ENCODE results near the gene TRIM36.

Gene TRIM36

DNA sequence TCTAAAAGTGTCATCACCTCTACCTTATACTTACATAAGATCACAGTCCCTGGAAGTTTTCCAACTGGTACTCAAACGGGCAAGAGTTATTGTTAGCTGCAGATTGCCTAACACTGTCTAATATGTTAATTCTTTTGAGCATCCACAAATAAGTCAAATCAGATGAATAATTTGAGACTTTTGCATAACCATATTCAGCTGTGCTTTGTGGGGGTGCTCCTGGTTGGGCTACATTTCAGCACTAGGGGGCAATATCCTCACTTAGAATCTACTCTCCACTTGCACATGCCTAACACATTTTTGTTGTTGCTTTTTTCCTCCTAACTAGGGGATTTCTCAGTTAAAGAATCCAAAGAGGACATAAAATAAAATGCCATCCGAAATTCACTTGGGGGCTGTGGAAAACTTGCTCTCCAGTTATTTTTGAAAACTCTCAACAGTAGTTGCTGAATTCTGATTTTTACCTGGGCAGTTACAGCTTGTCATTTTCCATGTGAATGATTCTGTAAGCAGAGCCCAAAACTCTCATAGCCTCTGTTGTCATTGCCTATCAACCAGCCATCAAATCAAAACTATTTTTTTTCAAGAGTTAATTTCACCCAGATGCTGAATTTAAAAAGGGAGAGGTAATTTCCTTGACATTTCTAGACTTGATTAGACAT is 71.5 kb downstream of the TRIM36 start:
- Histone ChIP-seq H3K4me1 (ENCODE audit: control insufficient read depth, insufficient read depth, low read length) (peaks cover 2% of the 10 kb centered on the region), H3K36me3 (ENCODE audit: control insufficient read depth, insufficient read depth, low read length) (no peaks in the 10 kb centered on the region), H3K27me3 (ENCODE audit: control insufficient read depth, insufficient read depth, low read length) (no peaks in the 10 kb centered on the region), H3K9me3 (ENCODE audit: control insufficient read depth, insufficient read depth, low read length) (no peaks in the 10 kb centered on the region), H3K4me3 (ENCODE audit: low read depth, low read length) (no peak overlapping the region), H3K9ac (ENCODE audit: low read depth, low read length) (no peak overlapping the region)

DNA sequence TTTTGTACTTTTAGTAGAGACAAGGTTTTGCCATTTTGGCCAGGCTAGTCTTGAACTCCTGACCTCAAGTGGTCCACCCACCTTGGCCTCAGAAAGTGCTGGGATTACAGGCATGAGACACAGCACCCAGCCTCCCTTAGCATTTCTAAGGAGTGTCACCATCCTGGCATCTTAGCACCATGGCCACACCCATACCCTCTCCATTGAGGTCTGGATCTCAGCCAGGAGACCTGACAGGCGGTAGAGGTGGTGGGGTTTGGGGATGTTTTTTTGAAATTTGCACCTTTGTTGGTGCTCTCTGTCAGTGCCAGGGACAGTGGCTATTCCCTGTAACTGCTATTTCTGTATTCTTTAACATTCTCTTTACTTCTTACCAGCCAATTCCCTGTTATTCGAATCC is 72.5 kb downstream of the TRIM36 start:
- peaks cover 2% of the 10 kb centered on the region for H3K4me1 ChIP-seq (ENCODE audit: control insufficient read depth, insufficient read depth, low read length)
- H3K9me3 ChIP-seq (ENCODE audit: control insufficient read depth, insufficient read depth, low read length) = no peaks in the 10 kb centered on the region

DNA sequence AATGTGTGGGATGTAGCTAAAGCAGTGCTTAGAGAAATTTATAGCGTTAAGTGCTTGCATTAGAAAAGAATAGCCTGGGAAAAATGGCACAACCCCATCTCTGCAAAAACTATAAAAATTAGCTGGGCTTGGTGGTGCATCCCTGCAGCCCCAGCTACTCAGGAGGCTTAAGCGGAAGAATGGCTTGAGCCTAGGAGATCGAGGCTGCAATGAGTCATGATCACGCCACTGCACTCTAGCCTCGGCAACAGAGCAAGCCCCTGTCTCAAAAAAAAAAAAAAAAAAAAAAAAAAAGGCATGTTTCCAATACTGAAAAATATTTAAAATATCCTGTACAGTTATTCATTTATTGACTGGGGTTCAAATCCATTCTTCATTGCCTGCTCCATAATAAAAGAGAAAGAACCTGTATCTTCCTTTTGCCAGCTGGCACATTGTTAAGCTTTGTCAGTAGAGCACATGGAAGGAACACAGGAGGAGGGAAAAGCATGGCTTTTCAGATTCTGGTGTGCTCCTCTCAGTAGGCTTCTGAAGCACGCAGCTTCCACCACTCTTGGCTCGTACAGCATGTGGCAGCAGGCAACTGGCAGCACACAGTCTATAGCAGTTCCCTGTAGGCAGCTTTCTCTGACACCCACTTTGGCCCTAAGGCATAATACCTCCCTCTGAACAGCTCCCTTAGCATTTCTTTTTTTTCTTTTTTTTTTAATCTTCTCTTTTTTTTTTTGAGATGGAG is 73.5 kb downstream of the TRIM36 start:
- Histone ChIP-seq H3K9me3 (ENCODE audit: control insufficient read depth, insufficient read depth, low read length) (no peaks in the 10 kb centered on the region), H3K9ac (ENCODE audit: low read depth, low read length) (no peak overlapping the region), H3K4me1 (ENCODE audit: control insufficient read depth, insufficient read depth, low read length) (peaks cover 5% of the 10 kb centered on the region), H3K36me3 (ENCODE audit: control insufficient read depth, insufficient read depth, low read length) (no peaks in the 10 kb centered on the region), H3K4me3 (ENCODE audit: low read depth, low read length) (no peak overlapping the region), H3K27me3 (ENCODE audit: control insufficient read depth, insufficient read depth, low read length) (no peaks in the 10 kb centered on the region)

More for the DNA sequence above, 72.5 kb downstream of the TRIM36 start:
- no peak overlapping the region for H3K4me3 ChIP-seq (ENCODE audit: low read depth, low read length)
- H3K9ac ChIP-seq (ENCODE audit: low read depth, low read length) = no peak overlapping the region
- no peaks in the 10 kb centered on the region for H3K27me3 ChIP-seq (ENCODE audit: control insufficient read depth, insufficient read depth, low read length)
- no peaks in the 10 kb centered on the region for H3K36me3 ChIP-seq (ENCODE audit: control insufficient read depth, insufficient read depth, low read length)

DNA sequence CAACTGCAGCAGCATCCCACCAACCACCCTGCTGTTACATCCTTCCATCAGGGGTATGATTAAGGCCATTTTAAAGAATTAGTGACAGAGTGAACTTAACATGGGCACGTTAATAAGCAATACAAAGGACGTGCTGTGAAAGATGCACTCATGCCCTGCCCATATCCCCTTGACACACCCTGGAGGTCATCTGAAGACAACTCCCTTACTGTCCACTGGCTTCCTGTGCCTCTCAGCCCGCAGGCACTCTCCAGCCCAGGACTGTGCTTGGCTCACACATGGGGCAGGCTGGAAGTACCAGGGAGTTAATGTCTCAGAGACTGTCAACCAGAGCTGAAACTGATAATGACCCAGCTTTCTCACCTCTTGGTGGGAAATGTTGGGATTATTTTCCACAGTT is 81.8 kb downstream of the TRIM36 start:
- Histone ChIP-seq H3K9me3 (ENCODE audit: control insufficient read depth, insufficient read depth, low read length) (no peaks in the 10 kb centered on the region), H3K36me3 (ENCODE audit: control insufficient read depth, insufficient read depth, low read length) (no peaks in the 10 kb centered on the region), H3K4me1 (ENCODE audit: control insufficient read depth, insufficient read depth, low read length) (peaks cover 17% of the 10 kb centered on the region), H3K4me3 (ENCODE audit: low read depth, low read length) (no peak overlapping the region), H3K9ac (ENCODE audit: low read depth, low read length) (no peak overlapping the region), H3K27me3 (ENCODE audit: control insufficient read depth, insufficient read depth, low read length) (no peaks in the 10 kb centered on the region)

DNA sequence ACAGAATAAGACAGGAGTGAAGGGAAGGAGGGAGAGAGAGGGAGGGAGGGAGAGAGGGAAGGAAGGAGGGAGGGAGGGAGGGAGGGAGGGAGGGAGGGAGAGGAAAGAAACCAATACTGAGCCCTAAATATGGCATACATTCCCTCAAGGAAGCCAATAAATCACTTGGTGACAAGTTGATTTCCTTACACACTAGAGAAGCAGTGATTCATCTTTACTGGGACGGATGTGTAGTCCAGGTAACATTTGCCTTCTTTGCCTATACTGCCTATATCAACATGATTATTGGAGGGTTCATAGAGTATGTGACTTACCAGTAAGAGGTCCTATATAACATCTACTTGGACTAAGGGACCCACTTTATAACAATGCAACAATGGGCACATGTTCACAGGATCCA is 83.2 kb downstream of the TRIM36 start:
- Histone ChIP-seq H3K27me3 (ENCODE audit: control insufficient read depth, insufficient read depth, low read length) (no peaks in the 10 kb centered on the region), H3K9ac (ENCODE audit: low read depth, low read length) (no peak overlapping the region), H3K4me3 (ENCODE audit: low read depth, low read length) (no peak overlapping the region), H3K9me3 (ENCODE audit: control insufficient read depth, insufficient read depth, low read length) (no peaks in the 10 kb centered on the region), H3K4me1 (ENCODE audit: control insufficient read depth, insufficient read depth, low read length) (peaks cover 17% of the 10 kb centered on the region), H3K36me3 (ENCODE audit: control insufficient read depth, insufficient read depth, low read length) (no peaks in the 10 kb centered on the region)

DNA sequence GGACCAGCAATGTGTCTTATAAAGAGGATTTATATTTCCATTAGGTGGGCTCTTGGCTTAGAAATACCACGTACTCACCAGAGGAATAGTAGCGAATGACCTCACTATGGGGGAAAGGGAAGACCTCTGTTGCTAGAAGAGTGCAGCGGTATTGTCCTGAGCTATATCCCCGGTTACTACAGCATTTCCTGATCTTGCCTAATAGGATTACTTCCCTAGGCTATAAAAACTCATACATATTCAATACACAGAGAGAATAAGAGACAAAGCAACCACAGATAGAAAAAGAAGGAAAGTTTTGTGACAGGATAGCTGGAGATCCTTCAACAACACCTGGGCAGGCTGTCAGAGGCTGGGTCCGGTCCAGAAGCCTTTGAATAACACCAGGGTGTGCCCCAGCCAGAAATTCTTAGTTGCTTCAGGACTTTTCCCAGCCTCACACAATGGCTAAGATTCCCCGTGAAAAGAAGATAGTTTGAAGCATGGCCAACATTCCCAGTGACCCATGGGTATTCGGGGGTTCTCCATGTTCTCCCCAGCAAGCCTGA is 85.4 kb downstream of the TRIM36 start:
- no peaks in the 10 kb centered on the region for H3K36me3 ChIP-seq (ENCODE audit: control insufficient read depth, insufficient read depth, low read length)
- no peaks in the 10 kb centered on the region for H3K4me1 ChIP-seq (ENCODE audit: control insufficient read depth, insufficient read depth, low read length)
- no peak overlapping the region for H3K9ac ChIP-seq (ENCODE audit: low read depth, low read length)
- H3K9me3 ChIP-seq (ENCODE audit: control insufficient read depth, insufficient read depth, low read length) = no peaks in the 10 kb centered on the region
- no peak overlapping the region for H3K4me3 ChIP-seq (ENCODE audit: low read depth, low read length)
- no peaks in the 10 kb centered on the region for H3K27me3 ChIP-seq (ENCODE audit: control insufficient read depth, insufficient read depth, low read length)

DNA sequence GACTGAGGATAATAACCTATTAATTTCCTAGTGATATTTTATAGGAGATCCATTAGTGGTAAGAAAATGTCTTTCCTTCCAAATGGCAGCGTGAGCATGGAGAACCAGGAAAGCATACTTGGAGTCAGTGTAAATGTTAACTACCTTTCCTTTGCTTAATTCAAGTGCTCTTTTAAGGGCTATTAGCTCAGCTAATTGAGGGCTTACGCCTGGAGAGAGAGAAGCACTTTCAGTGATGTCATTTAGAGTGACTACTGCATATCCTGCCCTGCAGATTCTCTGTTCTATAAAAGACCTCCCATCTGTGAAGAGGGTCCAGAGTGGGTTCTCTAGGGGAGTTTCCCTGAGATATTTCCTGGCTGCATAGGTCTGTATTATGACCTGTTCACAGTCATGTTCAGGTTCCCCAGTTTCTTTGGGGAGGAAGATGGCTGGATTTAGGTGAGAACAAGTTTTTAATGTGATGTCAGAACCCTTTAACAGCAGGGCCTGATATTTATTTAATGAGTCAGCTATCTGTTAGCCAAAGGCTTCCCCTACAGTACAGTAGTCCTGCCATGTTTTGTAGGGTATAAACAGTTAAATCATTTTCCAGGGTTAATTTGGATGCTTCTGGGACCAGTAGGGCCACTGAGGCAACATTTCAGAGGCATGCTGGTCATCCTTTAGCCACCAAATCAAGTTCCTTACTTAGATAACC is 89.6 kb downstream of the TRIM36 start:
- Histone ChIP-seq H3K4me3 (ENCODE audit: low read depth, low read length) (no peak overlapping the region), H3K36me3 (ENCODE audit: control insufficient read depth, insufficient read depth, low read length) (no peaks in the 10 kb centered on the region), H3K9me3 (ENCODE audit: control insufficient read depth, insufficient read depth, low read length) (no peaks in the 10 kb centered on the region), H3K27me3 (ENCODE audit: control insufficient read depth, insufficient read depth, low read length) (no peaks in the 10 kb centered on the region), H3K4me1 (ENCODE audit: control insufficient read depth, insufficient read depth, low read length) (no peaks in the 10 kb centered on the region), H3K9ac (ENCODE audit: low read depth, low read length) (no peak overlapping the region)
